ENCODE data around the gene MRPS10. TPM values are rescaled to one million over a fixed set of nuclear protein-coding genes. Genes with fewer than 3 reads are reported as not detected.

Gene MRPS10
- total RNA-seq, 1 donor = 52.5 TPM

DNA sequence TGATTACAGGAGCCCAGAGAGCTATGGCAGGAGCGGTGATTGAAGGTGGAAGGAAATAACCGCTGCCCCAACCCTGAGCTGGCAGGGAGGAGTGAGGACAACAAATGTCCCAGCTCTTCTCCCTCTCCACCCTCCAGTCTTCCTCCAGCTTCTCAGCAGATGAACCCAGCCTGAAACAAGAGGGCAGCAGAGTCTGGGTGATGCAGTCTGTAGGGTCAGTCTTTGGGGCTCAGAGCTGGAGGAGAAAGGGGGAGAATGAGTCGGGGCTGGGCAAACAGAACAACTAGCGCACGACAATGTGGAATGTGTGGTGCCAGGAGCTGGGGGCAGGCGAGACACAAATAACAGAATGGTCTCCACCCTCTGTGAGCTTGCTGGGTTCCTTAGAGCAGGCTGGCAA is 49.0 kb downstream of the MRPS10 start:
- Histone ChIP-seq H3K9me3 (ENCODE audit: low read depth, low read length) (no peaks in the 10 kb centered on the region), H4K20me1 (ENCODE audit: insufficient read depth, low read length) (no peaks in the 10 kb centered on the region), H3K27me3 (ENCODE audit: insufficient read depth, low read length) (no peaks in the 10 kb centered on the region), H3K36me3 (ENCODE audit: insufficient read depth, low read length) (no peaks in the 10 kb centered on the region), H3K4me2 (ENCODE audit: insufficient read depth, low read length) (no peak overlapping the region), H3K4me1 (ENCODE audit: insufficient read depth, low read length) (peaks cover 9% of the 10 kb centered on the region), H2AFZ (ENCODE audit: low read length) (no peak overlapping the region), H3K27ac (ENCODE audit: low read depth, low read length) (no peak overlapping the region), H3K4me3 (ENCODE audit: insufficient read depth, low read length) (no peak overlapping the region), H3K79me2 (ENCODE audit: insufficient read depth, low read length) (no peaks in the 10 kb centered on the region)
- no peak for DNase-seq (ENCODE audit: insufficient read length, low spot score, missing footprints)
- TF ChIP-seq, protein P1, sequence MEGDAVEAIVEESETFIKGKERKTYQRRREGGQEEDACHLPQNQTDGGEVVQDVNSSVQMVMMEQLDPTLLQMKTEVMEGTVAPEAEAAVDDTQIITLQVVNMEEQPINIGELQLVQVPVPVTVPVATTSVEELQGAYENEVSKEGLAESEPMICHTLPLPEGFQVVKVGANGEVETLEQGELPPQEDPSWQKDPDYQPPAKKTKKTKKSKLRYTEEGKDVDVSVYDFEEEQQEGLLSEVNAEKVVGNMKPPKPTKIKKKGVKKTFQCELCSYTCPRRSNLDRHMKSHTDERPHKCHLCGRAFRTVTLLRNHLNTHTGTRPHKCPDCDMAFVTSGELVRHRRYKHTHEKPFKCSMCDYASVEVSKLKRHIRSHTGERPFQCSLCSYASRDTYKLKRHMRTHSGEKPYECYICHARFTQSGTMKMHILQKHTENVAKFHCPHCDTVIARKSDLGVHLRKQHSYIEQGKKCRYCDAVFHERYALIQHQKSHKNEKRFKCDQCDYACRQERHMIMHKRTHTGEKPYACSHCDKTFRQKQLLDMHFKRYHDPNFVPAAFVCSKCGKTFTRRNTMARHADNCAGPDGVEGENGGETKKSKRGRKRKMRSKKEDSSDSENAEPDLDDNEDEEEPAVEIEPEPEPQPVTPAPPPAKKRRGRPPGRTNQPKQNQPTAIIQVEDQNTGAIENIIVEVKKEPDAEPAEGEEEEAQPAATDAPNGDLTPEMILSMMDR (IDR thresholded peaks at IDR 0.05; ENCODE audit: extremely low read depth, low read depth, low read length) = no peak

DNA sequence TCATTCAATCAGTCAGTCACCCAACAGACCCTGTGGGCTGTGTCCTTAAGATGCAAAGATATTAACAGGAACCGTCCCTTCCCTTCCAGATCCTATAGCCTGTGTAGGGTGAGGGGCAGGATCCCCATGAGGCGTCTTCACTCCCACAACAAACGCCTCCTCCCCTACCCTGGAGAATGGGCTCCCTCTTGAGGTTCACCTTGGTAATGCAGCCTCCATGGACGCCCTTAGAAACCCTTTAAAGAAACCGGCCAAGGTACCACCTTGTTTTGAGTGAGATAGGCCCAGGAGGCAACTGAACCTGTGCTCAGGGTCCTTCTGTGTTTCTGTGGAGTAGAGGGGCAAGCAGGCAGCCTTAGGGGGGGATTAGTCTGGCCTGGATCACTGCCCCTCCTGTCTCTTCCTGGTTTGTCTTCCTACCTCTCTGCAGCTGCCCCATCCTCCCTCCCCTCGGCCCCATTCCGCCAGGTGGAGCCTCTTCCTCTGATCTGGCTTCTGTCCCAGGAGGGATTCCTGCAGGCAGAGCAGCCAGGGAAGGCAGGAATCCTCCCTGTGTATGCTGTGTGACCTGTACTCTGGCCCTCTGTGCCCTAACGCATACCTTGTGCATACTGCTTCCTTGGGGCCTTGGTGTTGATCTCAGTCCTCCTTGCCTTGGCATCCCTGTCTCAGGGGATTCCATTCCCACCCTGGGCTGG is 51.1 kb downstream of the MRPS10 start:
- H3K9me3 ChIP-seq (ENCODE audit: low read depth, low read length) = no peaks in the 10 kb centered on the region
- peak; percentile 91 for DNase-seq (ENCODE audit: insufficient read length, low spot score, missing footprints)
- H3K27me3 ChIP-seq (ENCODE audit: insufficient read depth, low read length) = peaks cover 1% of the 10 kb centered on the region
- H3K27ac ChIP-seq (ENCODE audit: low read depth, low read length) = no peak overlapping the region
- H3K36me3 ChIP-seq (ENCODE audit: insufficient read depth, low read length) = no peaks in the 10 kb centered on the region
- H3K4me3 ChIP-seq (ENCODE audit: insufficient read depth, low read length) = no peak overlapping the region
- TF ChIP-seq, protein P1 (IDR thresholded peaks at IDR 0.05; ENCODE audit: extremely low read depth, low read depth, low read length) = peak; percentile 92
- no peaks in the 10 kb centered on the region for H3K79me2 ChIP-seq (ENCODE audit: insufficient read depth, low read length)
- no peaks in the 10 kb centered on the region for H4K20me1 ChIP-seq (ENCODE audit: insufficient read depth, low read length)
- H2AFZ ChIP-seq (ENCODE audit: low read length) = peak overlapping the region; percentile 57
- H3K4me2 ChIP-seq (ENCODE audit: insufficient read depth, low read length) = no peak overlapping the region
- peaks cover 9% of the 10 kb centered on the region for H3K4me1 ChIP-seq (ENCODE audit: insufficient read depth, low read length)

DNA sequence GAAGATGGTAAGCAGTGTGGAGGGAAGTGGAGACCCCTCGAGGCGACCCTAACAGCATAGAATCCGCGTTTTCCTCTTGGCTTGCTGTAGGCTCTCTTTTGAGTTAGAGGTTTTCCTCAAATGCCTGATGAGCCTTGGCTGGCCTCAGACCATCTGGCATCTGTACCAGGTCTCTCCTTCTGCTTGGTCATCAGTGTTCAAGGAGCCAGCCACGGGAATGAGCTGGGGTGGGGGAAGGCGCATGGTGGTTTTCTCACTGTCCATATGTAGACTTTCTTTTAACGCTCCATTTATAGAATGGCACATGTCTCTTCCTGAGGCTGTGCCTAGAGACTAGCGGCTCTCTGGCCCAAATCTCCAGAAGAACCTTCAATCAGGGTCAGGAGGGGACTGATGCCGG is 52.6 kb downstream of the MRPS10 start:
- peak; percentile 90 for DNase-seq (ENCODE audit: insufficient read length, low spot score, missing footprints)
- TF ChIP-seq, protein P1 (IDR thresholded peaks at IDR 0.05; ENCODE audit: extremely low read depth, low read depth, low read length) = no peak
- no peak overlapping the region for H3K27ac ChIP-seq (ENCODE audit: low read depth, low read length)
- peaks cover 9% of the 10 kb centered on the region for H3K4me1 ChIP-seq (ENCODE audit: insufficient read depth, low read length)
- H3K27me3 ChIP-seq (ENCODE audit: insufficient read depth, low read length) = peaks cover 5% of the 10 kb centered on the region
- no peak overlapping the region for H2AFZ ChIP-seq (ENCODE audit: low read length)
- H3K9me3 ChIP-seq (ENCODE audit: low read depth, low read length) = no peaks in the 10 kb centered on the region
- H3K4me3 ChIP-seq (ENCODE audit: insufficient read depth, low read length) = no peak overlapping the region
- H3K4me2 ChIP-seq (ENCODE audit: insufficient read depth, low read length) = peak overlapping the region; percentile 64
- H4K20me1 ChIP-seq (ENCODE audit: insufficient read depth, low read length) = no peaks in the 10 kb centered on the region
- H3K36me3 ChIP-seq (ENCODE audit: insufficient read depth, low read length) = no peaks in the 10 kb centered on the region
- no peaks in the 10 kb centered on the region for H3K79me2 ChIP-seq (ENCODE audit: insufficient read depth, low read length)

DNA sequence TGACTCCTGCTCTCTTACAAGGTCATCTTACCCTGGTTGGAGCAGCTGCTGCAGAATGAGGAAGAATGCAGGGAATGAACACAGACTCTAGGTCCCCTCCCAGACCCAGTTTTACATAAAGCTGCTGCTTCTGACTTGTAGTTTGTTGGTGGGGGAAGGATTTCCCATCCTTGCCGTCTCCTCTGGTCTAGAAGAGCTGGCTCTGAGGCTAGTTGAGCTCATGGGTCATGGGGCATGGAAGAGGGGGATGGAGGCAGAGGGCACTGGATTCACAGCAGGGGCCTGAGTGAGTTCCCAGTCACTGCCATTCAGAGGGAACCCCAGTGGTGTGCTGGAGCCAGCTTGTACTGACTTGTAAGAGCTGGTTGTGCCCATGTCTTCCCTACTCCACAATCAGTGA is 53.7 kb downstream of the MRPS10 start:
- Histone ChIP-seq H3K36me3 (ENCODE audit: insufficient read depth, low read length) (no peaks in the 10 kb centered on the region), H3K9me3 (ENCODE audit: low read depth, low read length) (no peaks in the 10 kb centered on the region), H3K27me3 (ENCODE audit: insufficient read depth, low read length) (peaks cover 5% of the 10 kb centered on the region), H2AFZ (ENCODE audit: low read length) (no peak overlapping the region), H3K4me2 (ENCODE audit: insufficient read depth, low read length) (no peak overlapping the region), H3K4me3 (ENCODE audit: insufficient read depth, low read length) (no peak overlapping the region), H4K20me1 (ENCODE audit: insufficient read depth, low read length) (no peaks in the 10 kb centered on the region), H3K27ac (ENCODE audit: low read depth, low read length) (no peak overlapping the region), H3K79me2 (ENCODE audit: insufficient read depth, low read length) (no peaks in the 10 kb centered on the region), H3K4me1 (ENCODE audit: insufficient read depth, low read length) (peaks cover 9% of the 10 kb centered on the region)
- no peak for DNase-seq (ENCODE audit: insufficient read length, low spot score, missing footprints)
- TF ChIP-seq, protein P1 (IDR thresholded peaks at IDR 0.05; ENCODE audit: extremely low read depth, low read depth, low read length) = no peak

All from osteoblast (primary cell).